ENCODE results near the gene ARFGAP3. TPM values are rescaled to one million over a fixed set of nuclear protein-coding genes. Genes with fewer than 3 reads are reported as not detected.

ARFGAP3 gene
- polyA plus RNA-seq, 1 experiment, result 79.5 TPM

- no peak overlapping the region for H3K4me3 ChIP-seq (ENCODE audit: low read depth, low read length)
- ChIA-PET CTCF (no interaction called here), POLR2A (no interaction called here)
- no peaks in the 10 kb centered on the region for H3K27me3 ChIP-seq (ENCODE audit: control insufficient read depth, insufficient read depth, low read length)
- no peak for TF ChIP-seq CTCF (IDR thresholded peaks at IDR 0.05; ENCODE audit: insufficient read depth, low read depth, low read length)
- no peak for DNase-seq (ENCODE audit: low read depth)
- peaks cover 53% of the 10 kb centered on the region for H3K36me3 ChIP-seq (ENCODE audit: control insufficient read depth, insufficient read depth, low read length)
Observed at GRCh38 chr22:42879371-42880021, 22.4 kb upstream of the ARFGAP3 start.

GRCh38 chr22:42878561-42879305 lies 21.7 kb upstream of the ARFGAP3 start:
- no peak for TF ChIP-seq CTCF (IDR thresholded peaks at IDR 0.05; ENCODE audit: insufficient read depth, low read depth, low read length)
- ChIA-PET CTCF (interaction anchor here (1.0 kb wide), 1 partner anchor 211 kb away, joined by 3 read pairs; no protein-coding TSS in a partner anchor), POLR2A (no interaction called here)
- peaks cover 50% of the 10 kb centered on the region for H3K36me3 ChIP-seq (ENCODE audit: control insufficient read depth, insufficient read depth, low read length)
- no peaks in the 10 kb centered on the region for H3K27me3 ChIP-seq (ENCODE audit: control insufficient read depth, insufficient read depth, low read length)
- DNase-seq (ENCODE audit: low read depth), result no peak
- H3K4me3 ChIP-seq (ENCODE audit: low read depth, low read length), result no peak overlapping the region

GRCh38 chr22:42877597-42878340 lies 20.7 kb upstream of the ARFGAP3 start:
- no peak for TF ChIP-seq CTCF (IDR thresholded peaks at IDR 0.05; ENCODE audit: insufficient read depth, low read depth, low read length)
- Histone ChIP-seq H3K4me3 (ENCODE audit: low read depth, low read length) (no peak overlapping the region), H3K27me3 (ENCODE audit: control insufficient read depth, insufficient read depth, low read length) (no peaks in the 10 kb centered on the region), H3K36me3 (ENCODE audit: control insufficient read depth, insufficient read depth, low read length) (peaks cover 49% of the 10 kb centered on the region)
- no peak for DNase-seq (ENCODE audit: low read depth)
- CTCF ChIA-PET, result interaction anchor here (1.0 kb wide), 1 partner anchor 212 kb away, joined by 3 read pairs; no protein-coding TSS in a partner anchor
- POLR2A ChIA-PET, result no interaction called here

- TF ChIP-seq CTCF (IDR thresholded peaks at IDR 0.05; ENCODE audit: insufficient read depth, low read depth, low read length), result no peak
- Histone ChIP-seq H3K27me3 (ENCODE audit: control insufficient read depth, insufficient read depth, low read length) (no peaks in the 10 kb centered on the region), H3K4me3 (ENCODE audit: low read depth, low read length) (no peak overlapping the region), H3K36me3 (ENCODE audit: control insufficient read depth, insufficient read depth, low read length) (peaks cover 46% of the 10 kb centered on the region)
- POLR2A ChIA-PET, result no interaction called here
- CTCF ChIA-PET, result no interaction called here
- no peak for DNase-seq (ENCODE audit: low read depth)
Observed at GRCh38 chr22:42877158-42877557, 20.1 kb upstream of the ARFGAP3 start.

- no peak for TF ChIP-seq CTCF (IDR thresholded peaks at IDR 0.05; ENCODE audit: insufficient read depth, low read depth, low read length)
- no peak overlapping the region for H3K4me3 ChIP-seq (ENCODE audit: low read depth, low read length)
- H3K27me3 ChIP-seq (ENCODE audit: control insufficient read depth, insufficient read depth, low read length), result no peaks in the 10 kb centered on the region
- peaks cover 50% of the 10 kb centered on the region for H3K36me3 ChIP-seq (ENCODE audit: control insufficient read depth, insufficient read depth, low read length)
- DNase-seq (ENCODE audit: low read depth), result no peak
- CTCF ChIA-PET, result no interaction called here
- POLR2A ChIA-PET, result no interaction called here
Observed at GRCh38 chr22:42876041-42876440, 19.0 kb upstream of the ARFGAP3 start.

All from BJ (cell line).